Stromal cell of bone marrow (primary cell): ENCODE data around the gene OOSP2.
"Not testable (repeated sequence)": the region's sequence is repeated elsewhere in the genome, so short reads cannot be mapped to it uniquely, and the experiment has no call there.

Experiments used
- DNase-seq: peaks from one replicate; pipeline ENCODE4 v3.0.0-alpha.2; 2012; ENCODE audit warnings: low read depth

Gene OOSP2, protein sequence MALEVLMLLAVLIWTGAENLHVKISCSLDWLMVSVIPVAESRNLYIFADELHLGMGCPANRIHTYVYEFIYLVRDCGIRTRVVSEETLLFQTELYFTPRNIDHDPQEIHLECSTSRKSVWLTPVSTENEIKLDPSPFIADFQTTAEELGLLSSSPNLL

GRCh38 chr11:60040109-60040508 is at the start of gene OOSP2:
OOSP2 (plus strand) TSS chr11:60040409; CDS start chr11:60040460, 51 bp downstream.
- DNase-seq = no peak

DNA sequence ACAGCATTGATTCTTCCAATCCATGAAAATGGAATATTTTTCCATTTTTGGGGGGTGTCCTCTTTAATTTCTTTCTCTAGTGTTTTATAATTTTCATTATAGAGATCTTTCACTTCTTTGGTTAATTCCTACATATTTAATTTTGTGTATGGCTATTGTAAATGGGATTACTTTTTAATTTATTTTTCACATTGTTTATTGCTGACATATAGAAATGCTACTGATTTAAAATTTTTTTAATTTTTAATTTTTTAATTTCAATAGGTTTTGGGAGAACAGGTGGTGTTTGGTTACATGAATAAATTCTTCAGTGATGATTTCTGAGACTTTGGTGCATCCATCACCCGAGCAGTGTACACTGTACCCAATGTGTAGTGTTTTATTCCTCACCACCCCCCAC is 49.8 kb upstream of the OOSP2 start:
- no peak for DNase-seq

- DNase-seq = no peak
Observed at GRCh38 chr11:59992425-59992824, 47.8 kb upstream of the OOSP2 start.

- DNase-seq = no peak
Observed at GRCh38 chr11:59997800-59998199, 42.4 kb upstream of the OOSP2 start.

GRCh38 chr11:59999691-60000090 is 40.5 kb upstream of the OOSP2 start:
- no peak for DNase-seq

GRCh38 chr11:60003729-60004128 is 36.5 kb upstream of the OOSP2 start:
- no peak for DNase-seq

- DNase-seq = no peak
Observed at GRCh38 chr11:60005360-60005759, 34.8 kb upstream of the OOSP2 start.

- DNase-seq = no peak
Observed at GRCh38 chr11:60016881-60017280, 23.3 kb upstream of the OOSP2 start, which contains the start of gene OOSP4B. OOSP4B (plus strand) TSS chr11:60017181.

DNA sequence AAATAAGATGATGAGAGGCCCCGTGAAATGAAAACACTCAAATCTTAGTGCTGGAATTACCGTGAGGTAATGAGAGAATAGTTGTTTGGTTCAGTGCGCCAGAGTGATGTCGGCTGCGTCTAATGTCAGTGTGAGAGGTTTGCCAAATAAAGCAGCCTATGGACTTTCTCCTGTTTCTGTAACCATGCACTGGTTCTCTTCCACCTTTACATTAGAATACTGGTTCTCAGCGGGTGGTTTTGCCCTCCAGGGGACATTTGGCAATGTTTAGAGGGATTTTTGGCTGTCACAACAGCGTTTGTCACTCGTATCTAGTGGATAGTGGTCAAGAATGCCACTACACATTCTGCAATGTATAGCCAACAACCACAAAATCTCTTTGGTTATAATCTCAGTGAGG is 22.2 kb upstream of the OOSP2 start:
- DNase-seq = no peak

DNA sequence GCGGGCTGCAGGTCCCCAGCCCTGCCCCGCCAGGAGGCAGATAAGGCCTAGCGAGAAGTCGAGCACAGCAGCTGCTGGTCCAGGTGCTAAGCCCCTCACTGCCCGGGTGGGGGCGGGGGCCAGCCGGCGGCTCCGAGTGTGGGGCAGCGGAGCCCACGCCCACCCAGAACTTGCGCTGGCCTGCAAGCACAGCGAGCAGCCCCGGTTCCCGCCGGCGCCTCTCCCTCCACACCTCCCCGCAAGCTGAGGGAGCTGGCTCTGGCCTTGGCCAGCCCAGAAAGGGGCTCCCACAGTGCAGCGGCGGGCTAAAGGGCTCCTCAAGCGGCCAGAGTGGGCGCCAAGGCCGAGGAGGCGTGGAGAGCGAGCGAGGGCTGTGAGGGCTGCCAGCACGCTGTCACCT is 19.8 kb upstream of the OOSP2 start:
- not testable (repeated sequence) for DNase-seq

GRCh38 chr11:60029015-60029632 is 11.1 kb upstream of the OOSP2 start:
- DNase-seq = no peak

DNA sequence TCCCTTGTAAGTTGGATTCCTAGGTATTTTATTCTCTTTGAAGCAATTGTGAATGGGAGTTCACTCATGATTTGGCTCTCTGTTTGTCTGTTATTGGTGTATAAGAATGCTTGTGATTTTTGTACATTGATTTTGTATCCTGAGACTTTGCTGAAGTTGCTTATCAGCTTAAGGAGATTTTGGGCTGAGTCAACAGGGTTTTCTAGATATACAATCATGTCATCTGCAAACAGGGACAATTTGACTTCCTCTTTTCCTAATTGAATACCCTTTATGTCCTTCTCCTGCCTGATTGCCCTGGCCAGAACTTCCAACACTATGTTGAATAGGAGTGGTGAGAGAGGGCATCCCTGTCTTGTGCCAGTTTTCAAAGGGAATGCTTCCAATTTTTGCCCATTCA is 10.2 kb downstream of the OOSP2 start:
- DNase-seq = not testable (repeated sequence)

DNA sequence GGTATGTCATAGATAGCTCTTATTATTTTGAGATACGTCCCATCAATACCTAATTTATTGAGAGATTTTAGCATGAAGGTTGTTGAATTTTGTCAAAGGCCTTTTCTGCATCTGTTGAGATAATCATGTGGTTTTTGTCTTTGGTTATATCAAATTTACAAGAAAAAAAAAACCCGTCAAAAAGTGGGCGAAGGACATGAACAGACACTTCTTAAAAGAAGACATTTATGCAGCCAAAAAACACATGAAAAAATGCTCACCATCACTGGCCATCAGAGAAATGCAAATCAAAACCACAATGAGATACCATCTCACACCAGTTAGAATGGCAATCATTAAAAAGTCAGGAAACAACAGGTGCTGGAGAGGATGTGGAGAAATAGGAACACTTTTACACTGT is 10.6 kb downstream of the OOSP2 start:
- not testable (repeated sequence) for DNase-seq

DNA sequence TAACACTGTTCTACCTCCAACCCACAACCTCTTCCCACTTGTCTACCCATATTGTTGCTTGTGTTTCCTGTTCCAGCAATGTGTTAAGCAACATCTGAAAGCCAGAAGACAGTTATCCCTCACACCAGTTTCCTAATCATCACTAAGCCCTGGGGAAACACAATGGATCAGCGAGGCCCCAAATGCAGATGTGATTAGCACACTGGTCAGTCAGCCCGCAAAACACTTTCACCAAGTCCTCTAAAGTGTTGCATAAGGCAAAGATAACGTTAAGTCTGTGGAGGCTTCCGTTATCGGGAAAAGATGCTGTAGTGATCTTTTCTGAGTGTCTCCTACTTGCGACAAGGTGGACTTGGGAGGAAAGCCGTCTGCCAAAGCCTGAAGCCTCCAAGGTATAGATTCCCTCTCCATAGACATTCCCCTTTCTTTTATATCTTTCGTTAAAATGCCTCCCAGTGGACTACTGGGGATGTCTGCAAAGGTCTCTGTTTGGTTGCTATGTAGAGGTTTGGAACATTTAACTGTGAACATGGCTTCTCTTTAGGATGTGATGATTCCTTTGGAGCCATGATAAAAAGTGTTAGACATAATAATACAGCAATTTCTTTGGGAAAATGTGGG is 16.2 kb downstream of the OOSP2 start, which contains the start of gene MS4A3:
Gene MS4A3 (plus strand): TSS at position 317 of the 621 bp plus-strand sequence. CDS start 4,496 bp downstream, outside the sequence.
- no peak for DNase-seq

DNA sequence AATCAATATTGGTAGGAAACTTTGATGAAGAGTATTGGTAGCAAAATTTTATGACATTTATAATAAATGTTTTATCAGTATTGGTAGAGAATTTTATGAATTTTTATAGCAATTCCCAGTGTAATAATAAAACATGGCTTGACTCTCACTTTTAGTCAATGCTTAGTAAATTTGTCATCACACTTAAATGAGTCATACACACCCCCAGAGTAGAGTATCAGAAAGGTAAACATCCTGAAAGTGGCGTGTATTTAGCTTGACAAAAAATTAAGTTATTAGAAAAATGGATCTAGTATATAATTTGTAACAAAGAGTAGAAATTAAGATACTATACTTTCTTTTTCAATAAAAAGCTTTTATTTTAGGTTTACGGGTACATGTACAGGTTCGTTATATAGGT is 18.8 kb downstream of the OOSP2 start:
- DNase-seq = no peak

GRCh38 chr11:60059521-60060240 is 19.5 kb downstream of the OOSP2 start:
- DNase-seq = no peak

- DNase-seq = no peak
Observed at GRCh38 chr11:60064111-60064510, 23.9 kb downstream of the OOSP2 start.

GRCh38 chr11:60065801-60066200 is 25.6 kb downstream of the OOSP2 start:
- no peak for DNase-seq

DNA sequence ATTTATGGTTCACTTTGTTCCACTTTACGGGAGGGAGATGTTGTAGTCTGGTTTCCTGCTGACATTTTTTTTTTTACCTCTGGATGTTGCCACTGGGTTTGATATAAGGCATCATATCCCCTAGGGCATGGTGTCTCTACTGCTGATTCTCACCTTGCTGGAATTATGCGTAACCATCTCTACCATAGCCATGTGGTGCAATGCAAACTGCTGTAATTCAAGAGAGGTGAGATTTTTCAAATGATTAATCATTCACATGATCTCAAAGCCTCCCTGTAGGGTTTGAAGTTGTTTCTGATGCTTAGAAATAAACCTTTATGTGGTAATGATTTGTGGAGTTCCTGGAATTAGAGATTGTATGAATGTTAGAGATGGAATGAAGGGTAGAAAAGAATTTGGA is 29.2 kb downstream of the OOSP2 start:
- DNase-seq = no peak

DNA sequence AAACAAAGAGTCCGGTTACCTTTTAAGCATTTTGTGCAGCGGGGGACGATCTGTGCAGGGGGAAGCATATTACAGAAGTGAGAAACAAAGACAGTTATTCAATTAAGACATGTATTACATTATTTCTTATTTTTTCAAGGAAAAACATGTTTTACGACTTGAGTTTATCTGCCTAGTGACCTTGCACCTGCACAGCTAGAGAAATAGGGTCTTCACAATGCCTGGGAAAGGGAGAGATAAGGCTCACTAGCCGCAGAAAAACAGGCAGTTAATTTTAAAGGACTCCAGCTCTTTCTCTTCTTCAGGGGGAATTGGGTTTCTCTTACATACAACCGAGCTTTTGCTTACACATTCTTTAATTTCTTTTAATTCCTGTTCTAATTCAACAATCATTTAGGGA is 31.4 kb downstream of the OOSP2 start:
- DNase-seq = not testable (repeated sequence)

DNA sequence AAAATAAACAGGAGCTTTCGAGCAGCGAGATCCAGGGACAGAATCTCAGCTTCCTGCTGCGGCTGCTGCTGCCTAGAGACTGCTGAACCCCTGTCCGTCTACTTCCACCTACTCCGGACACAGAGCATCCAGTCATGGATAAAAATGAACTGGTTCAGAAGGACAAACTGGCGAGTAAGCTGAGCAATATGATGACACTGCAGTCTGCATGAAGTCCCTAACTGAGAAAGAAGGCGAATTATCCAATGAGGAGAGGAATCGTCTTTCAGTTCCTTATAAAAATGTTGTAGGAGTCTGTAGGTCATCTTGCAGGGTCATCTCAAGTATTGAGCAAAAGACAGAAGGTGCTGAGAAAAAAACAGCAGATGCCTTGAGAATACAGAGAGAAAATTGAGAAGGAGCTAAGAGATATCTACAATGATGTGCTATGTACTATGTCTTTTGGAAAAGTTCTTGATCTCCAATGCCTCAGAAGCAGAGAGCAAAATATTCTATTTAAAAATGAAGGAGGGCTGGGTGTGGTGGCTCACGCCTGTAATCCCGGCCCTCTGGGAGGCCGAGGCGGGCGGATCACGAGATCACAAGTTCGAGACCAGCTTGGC is 37.1 kb downstream of the OOSP2 start:
- no peak for DNase-seq

DNA sequence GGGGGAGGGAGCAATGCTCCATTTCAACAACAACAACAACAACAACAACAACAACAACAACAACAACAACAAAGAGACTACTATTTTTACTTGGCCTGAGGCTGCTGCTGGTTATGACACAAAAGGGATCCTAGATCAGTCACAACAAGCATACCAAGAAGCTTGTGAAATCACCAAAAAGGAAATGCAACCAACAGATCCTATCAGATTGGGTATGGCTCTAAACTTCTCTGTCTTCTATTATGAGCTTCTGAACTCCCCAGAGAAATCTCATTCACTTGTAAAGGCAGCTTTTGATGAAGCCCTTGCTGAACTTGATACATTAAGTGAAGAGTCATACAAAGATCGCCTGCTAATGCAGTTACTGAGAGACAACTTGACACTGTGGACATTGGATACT is 37.8 kb downstream of the OOSP2 start:
- DNase-seq = no peak
